ENCODE measurements around the gene ROCK1.

DNA sequence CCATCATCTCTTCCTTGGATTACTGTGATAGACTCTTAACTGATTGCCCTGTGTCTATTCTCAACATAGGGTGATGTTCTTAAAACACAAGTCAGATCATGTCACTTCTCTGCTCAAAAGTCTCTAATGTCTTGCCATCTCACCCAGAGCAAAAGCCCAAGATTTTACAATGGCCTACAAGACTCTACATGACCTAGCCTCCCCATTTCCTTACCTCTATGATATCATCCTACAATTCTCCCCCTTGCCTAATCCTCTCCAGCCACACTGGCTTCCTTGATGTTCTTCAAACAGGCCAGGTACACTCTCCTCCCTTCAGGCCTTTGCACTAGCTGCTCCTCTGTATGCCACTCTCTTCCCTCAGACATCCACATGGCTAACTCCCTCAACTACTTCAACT is 55.1 kb downstream of the ROCK1 start:
- no peak for TF ChIP-seq POLR2A (IDR thresholded peaks at IDR 0.05)
- TF ChIP-seq, protein P1, sequence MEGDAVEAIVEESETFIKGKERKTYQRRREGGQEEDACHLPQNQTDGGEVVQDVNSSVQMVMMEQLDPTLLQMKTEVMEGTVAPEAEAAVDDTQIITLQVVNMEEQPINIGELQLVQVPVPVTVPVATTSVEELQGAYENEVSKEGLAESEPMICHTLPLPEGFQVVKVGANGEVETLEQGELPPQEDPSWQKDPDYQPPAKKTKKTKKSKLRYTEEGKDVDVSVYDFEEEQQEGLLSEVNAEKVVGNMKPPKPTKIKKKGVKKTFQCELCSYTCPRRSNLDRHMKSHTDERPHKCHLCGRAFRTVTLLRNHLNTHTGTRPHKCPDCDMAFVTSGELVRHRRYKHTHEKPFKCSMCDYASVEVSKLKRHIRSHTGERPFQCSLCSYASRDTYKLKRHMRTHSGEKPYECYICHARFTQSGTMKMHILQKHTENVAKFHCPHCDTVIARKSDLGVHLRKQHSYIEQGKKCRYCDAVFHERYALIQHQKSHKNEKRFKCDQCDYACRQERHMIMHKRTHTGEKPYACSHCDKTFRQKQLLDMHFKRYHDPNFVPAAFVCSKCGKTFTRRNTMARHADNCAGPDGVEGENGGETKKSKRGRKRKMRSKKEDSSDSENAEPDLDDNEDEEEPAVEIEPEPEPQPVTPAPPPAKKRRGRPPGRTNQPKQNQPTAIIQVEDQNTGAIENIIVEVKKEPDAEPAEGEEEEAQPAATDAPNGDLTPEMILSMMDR (IDR thresholded peaks at IDR 0.05): no peak
